NOMO-1 (cell line): ENCODE results near the gene CTSG.
"Not testable (repeated sequence)": the region's sequence is repeated elsewhere in the genome, so short reads cannot be mapped to it uniquely, and the experiment has no call there.

Source experiments
- DNase-seq, 2 experiments: peaks; one replicate each; lab custom pipeline; 2025; ENCODE audit not compliant: unreplicated experiment in 2 of 2; lab: John Stamatoyannopoulos, UW

CTSG gene

GRCh38 chr14:24576182-24576581, at the start of gene CTSG:
Gene CTSG, minus strand, starts transcription at chr14:24576250. Its CDS starts 27 bp downstream, at chr14:24576223.
- peak; percentile 82 to 97 for DNase-seq

- DNase-seq = no peak
These were observed 37.7 kb upstream of the CTSG start for GRCh38 chr14:24613747-24614146.

GRCh38 chr14:24613241-24613640, 37.2 kb upstream of the CTSG start:
- peak; percentile 7 to 49 for DNase-seq

GRCh38 chr14:24612196-24612595, 36.1 kb upstream of the CTSG start:
- DNase-seq = no peak

- no peak for DNase-seq
These were observed 33.8 kb upstream of the CTSG start, which contains the start of gene GZMH for GRCh38 chr14:24609655-24610344. Gene GZMH, minus strand, starts transcription at chr14:24609685. Its CDS starts 72 bp downstream, at chr14:24609613.

- peak; percentile 34 to 52 for DNase-seq
These were observed 31.8 kb upstream of the CTSG start for GRCh38 chr14:24607635-24608514.

GRCh38 chr14:24607081-24607480, 31.0 kb upstream of the CTSG start:
- DNase-seq = peak; percentile 12 to 62

- peak; percentile 25 to 50 for DNase-seq
These were observed 30.2 kb upstream of the CTSG start for GRCh38 chr14:24606297-24606696.

- peak; percentile 64 to 65 for DNase-seq
These were observed 29.6 kb upstream of the CTSG start for GRCh38 chr14:24605435-24606190.

GRCh38 chr14:24597403-24597802, 21.4 kb upstream of the CTSG start:
- DNase-seq = no peak

GRCh38 chr14:24595073-24595808, 19.2 kb upstream of the CTSG start:
- DNase-seq = no peak

GRCh38 chr14:24591004-24591403, 15.0 kb upstream of the CTSG start:
- not testable (repeated sequence) for DNase-seq

GRCh38 chr14:24584402-24584801, 8.4 kb upstream of the CTSG start:
- DNase-seq = not testable (repeated sequence)

GRCh38 chr14:24578558-24578957, 2.5 kb upstream of the CTSG start:
- no peak for DNase-seq

- peak; percentile 70 to 84 for DNase-seq
These were observed 721 bp upstream of the CTSG start for GRCh38 chr14:24576771-24577170.

- no peak for DNase-seq
These were observed 1.8 kb downstream of the CTSG start for GRCh38 chr14:24574206-24574774.

- DNase-seq = no peak
These were observed 9.7 kb downstream of the CTSG start for GRCh38 chr14:24566318-24566717.

- DNase-seq = no peak
These were observed 10.3 kb downstream of the CTSG start for GRCh38 chr14:24565766-24566165.

- DNase-seq = no peak
These were observed 12.5 kb downstream of the CTSG start for GRCh38 chr14:24563505-24563904.

GRCh38 chr14:24556756-24557155, 19.3 kb downstream of the CTSG start:
- DNase-seq = no peak
